Stimulated activated CD8-positive, alpha-beta memory T cell treated with anti-CD3 and anti-CD28 coated beads, Interleukin-7, amount 100 ng/mL, for 4 hours (primary cell): ENCODE results near the gene RAB40C.

Experiments
- DNase-seq, 2 donors: peaks; one replicate each; pipeline ENCODE4 v3.0.0-alpha.2; 2020; ENCODE audit warnings: low read depth in 2 of 2

Gene RAB40C

GRCh38 chr16:616733-617586, 27.1 kb downstream of the RAB40C start:
- no peak for DNase-seq

- no peak for DNase-seq
Measured at GRCh38 chr16:617855-618254, 28.0 kb downstream of the RAB40C start.

GRCh38 chr16:619476-620100, 29.7 kb downstream of the RAB40C start:
- no peak for DNase-seq

GRCh38 chr16:620700-621525, 31.0 kb downstream of the RAB40C start:
- no peak for DNase-seq

- no peak for DNase-seq
Measured at GRCh38 chr16:621526-622105, 31.8 kb downstream of the RAB40C start.

- DNase-seq = no peak
Measured at GRCh38 chr16:622920-623280, 33.0 kb downstream of the RAB40C start.

GRCh38 chr16:624526-625070, 34.7 kb downstream of the RAB40C start:
- no peak for DNase-seq

- DNase-seq = no peak
Measured at GRCh38 chr16:625117-625976, 35.5 kb downstream of the RAB40C start.

- no peak for DNase-seq
Measured at GRCh38 chr16:625977-626765, 36.3 kb downstream of the RAB40C start.

GRCh38 chr16:626787-627453, 37.1 kb downstream of the RAB40C start:
- DNase-seq = no peak

GRCh38 chr16:627454-628239, 37.8 kb downstream of the RAB40C start:
- no peak for DNase-seq

GRCh38 chr16:628321-629061, 38.6 kb downstream of the RAB40C start:
- no peak for DNase-seq

- DNase-seq = no peak
Measured at GRCh38 chr16:629185-629832, 39.4 kb downstream of the RAB40C start.

- no peak for DNase-seq
Measured at GRCh38 chr16:629833-630248, 40.0 kb downstream of the RAB40C start.

- no peak for DNase-seq
Measured at GRCh38 chr16:630249-630814, 40.5 kb downstream of the RAB40C start.

- no peak for DNase-seq
Measured at GRCh38 chr16:630815-631405, 41.0 kb downstream of the RAB40C start, which contains the start of gene WFIKKN1. WFIKKN1 (plus strand) TSS chr16:630985; CDS start chr16:631254, 269 bp downstream.
